Testis (tissue), 2 donors: ENCODE measurements around the gene TFF1.

Source experiments
- CTCF ChIP-seq, 3 experiments: fragments of 450-650 bp in 2 of 3; fragments of 200-600 bp in 1 of 3; sonication (generic) in 1 of 3; IDR thresholded peaks; one replicate each; pipeline ENCODE4 v1.5.1; 2016 to 2019; ENCODE audit warnings: antibody characterized with exemption in 3 of 3, mild to moderate bottlenecking in 2 of 3, moderate library complexity in 1 of 3
- POLR2A ChIP-seq: fragments of 450-650 bp; IDR thresholded peaks from one replicate; pipeline ENCODE4 v1.6.1; 2017; ENCODE audit warnings: antibody characterized with exemption, mild to moderate bottlenecking, moderate library complexity

GRCh38 chr21:42384989-42385388, 18.7 kb upstream of the TFF1 start:
- no peak for TF ChIP-seq CTCF (IDR thresholded peaks at IDR 0.05)
- no peak for TF ChIP-seq POLR2A
